Right lobe of liver (tissue), 4 donors: ENCODE data around the gene RGS3.

Experiments used
- POLR2A ChIP-seq: fragments of 450-650 bp; IDR thresholded peaks from one replicate; pipeline ENCODE4 v1.6.1; 2017; ENCODE audit warnings: antibody characterized with exemption, mild to moderate bottlenecking
- TF ChIP-seq, protein P1 (sequence below), 4 donors: fragments of 200-600 bp in 3 of 4; fragments of 450-650 bp in 1 of 4; IDR thresholded peaks; one replicate each; pipeline versions ENCODE4 v1.5.1 to v1.8.0; 2016 to 2022; ENCODE audit warnings: antibody characterized with exemption in 4 of 4, mild to moderate bottlenecking in 2 of 4
- donor health status: DM: no; HTN: no; CAD: no.
- donor health status: DM: no; HTN: no; CAD: no.
- donor health status: DM: no; HTN: yes; CAD: no.

DNA sequence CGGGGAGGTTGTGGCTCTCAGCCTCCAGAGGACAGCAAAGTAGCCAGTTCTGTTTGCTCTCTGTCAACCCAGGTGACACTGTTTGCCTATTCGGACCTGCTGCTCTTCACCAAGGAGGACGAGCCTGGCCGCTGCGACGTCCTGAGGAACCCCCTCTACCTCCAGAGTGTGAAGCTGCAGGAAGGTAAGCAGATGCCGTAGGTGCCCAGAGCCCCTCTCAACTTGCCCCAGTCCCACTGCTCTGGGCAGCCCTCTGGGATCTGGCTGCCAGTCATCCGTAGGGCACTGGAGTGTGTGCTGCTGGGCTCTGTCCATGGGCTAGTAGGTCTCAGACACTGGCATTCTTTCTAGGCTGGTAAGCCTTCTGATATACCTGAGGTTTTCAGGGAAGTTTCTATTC is 59.3 kb downstream of the RGS3 start:
- TF ChIP-seq, protein P1, sequence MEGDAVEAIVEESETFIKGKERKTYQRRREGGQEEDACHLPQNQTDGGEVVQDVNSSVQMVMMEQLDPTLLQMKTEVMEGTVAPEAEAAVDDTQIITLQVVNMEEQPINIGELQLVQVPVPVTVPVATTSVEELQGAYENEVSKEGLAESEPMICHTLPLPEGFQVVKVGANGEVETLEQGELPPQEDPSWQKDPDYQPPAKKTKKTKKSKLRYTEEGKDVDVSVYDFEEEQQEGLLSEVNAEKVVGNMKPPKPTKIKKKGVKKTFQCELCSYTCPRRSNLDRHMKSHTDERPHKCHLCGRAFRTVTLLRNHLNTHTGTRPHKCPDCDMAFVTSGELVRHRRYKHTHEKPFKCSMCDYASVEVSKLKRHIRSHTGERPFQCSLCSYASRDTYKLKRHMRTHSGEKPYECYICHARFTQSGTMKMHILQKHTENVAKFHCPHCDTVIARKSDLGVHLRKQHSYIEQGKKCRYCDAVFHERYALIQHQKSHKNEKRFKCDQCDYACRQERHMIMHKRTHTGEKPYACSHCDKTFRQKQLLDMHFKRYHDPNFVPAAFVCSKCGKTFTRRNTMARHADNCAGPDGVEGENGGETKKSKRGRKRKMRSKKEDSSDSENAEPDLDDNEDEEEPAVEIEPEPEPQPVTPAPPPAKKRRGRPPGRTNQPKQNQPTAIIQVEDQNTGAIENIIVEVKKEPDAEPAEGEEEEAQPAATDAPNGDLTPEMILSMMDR (IDR thresholded peaks at IDR 0.05): no peak
- no peak for TF ChIP-seq POLR2A
